AG04449 (cell line): ENCODE results near the gene SDF4.

ENCODE experiments used
- CTCF ChIA-PET: fragments of 350-600 bp; formaldehyde crosslinking; extraction: SDS; loops from one replicate; lab custom pipeline; 2021; ENCODE audit warnings: antibody characterized with exemption; lab: Yijun Ruan, JAX
- POLR2A ChIA-PET: fragments of 400-600, 350-600 bp; formaldehyde crosslinking; extraction: SDS; loops from one replicate; lab custom pipeline; 2020; ENCODE audit warnings: antibody characterized with exemption, inconsistent platforms; lab: Yijun Ruan, JAX
- DNase-seq: peaks from one replicate; pipeline ENCODE4 v3.0.0-alpha.2; 2010; ENCODE audit warnings: low read depth, low spot score
- H3K4me3 ChIP-seq: 2 replicates; pipeline ENCODE4 v1.5.1; 2011; ENCODE audit warnings: low read depth, mild to moderate bottlenecking, control low read depth, low read length
- TF ChIP-seq, protein P1 (sequence below): IDR thresholded peaks from one replicate; pipeline ENCODE4 v1.5.1; 2011; ENCODE audit warnings: mild to moderate bottlenecking, moderate library complexity, low read length, control low read depth, inconsistent platforms; ENCODE audit not compliant: insufficient read depth; ENCODE audit errors: missing control alignments

The SDF4 gene

DNA sequence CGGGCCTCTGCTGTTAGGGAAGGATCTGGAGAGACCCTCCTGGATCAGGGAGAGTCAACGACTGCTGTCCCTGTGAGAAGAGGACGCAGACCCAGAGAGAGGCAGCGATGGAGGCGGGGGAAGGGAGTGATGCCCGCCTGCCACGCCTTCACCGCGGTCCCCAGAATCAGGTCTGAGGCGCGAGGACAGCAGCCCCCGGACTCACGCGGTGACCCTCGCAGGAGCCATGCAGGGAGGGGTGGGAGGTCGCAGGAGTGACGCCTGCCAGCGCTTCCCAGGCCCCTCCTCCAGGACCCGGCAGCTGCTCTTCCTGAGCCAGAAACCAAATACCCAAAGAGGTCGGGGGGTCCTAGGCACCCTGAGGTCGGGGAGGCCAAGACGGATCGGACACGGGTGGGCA lies 11.6 kb downstream of the SDF4 start:
- DNase-seq = no peak
- ChIA-PET CTCF (interaction anchor here (1.7 kb wide), 1 partner anchor 11 kb away, joined by 4 read pairs; no protein-coding TSS in a partner anchor), POLR2A (no interaction called here)
- H3K4me3 ChIP-seq = no peak overlapping the region
- TF ChIP-seq, protein P1, sequence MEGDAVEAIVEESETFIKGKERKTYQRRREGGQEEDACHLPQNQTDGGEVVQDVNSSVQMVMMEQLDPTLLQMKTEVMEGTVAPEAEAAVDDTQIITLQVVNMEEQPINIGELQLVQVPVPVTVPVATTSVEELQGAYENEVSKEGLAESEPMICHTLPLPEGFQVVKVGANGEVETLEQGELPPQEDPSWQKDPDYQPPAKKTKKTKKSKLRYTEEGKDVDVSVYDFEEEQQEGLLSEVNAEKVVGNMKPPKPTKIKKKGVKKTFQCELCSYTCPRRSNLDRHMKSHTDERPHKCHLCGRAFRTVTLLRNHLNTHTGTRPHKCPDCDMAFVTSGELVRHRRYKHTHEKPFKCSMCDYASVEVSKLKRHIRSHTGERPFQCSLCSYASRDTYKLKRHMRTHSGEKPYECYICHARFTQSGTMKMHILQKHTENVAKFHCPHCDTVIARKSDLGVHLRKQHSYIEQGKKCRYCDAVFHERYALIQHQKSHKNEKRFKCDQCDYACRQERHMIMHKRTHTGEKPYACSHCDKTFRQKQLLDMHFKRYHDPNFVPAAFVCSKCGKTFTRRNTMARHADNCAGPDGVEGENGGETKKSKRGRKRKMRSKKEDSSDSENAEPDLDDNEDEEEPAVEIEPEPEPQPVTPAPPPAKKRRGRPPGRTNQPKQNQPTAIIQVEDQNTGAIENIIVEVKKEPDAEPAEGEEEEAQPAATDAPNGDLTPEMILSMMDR = no peak

DNA sequence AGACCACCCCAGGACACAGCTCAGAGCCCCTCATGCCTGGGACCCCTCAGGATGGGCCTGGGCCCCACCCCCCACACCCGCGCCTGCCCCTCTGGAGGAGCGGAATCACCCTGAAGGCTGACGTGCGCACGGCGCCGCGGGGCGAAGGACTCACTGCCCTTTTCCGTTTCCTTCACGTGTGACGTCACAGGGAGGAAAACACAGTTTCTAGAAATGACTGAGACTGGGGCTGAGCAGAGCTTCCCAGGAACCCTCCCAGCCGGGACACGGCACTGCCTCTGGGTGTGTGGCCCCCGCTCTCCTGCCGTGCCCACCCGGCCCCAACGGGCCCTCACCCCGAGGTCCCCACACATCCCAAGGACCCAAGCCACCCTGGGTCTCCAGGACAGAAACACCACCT lies 12.5 kb downstream of the SDF4 start:
- CTCF ChIA-PET = no interaction called here
- TF ChIP-seq, protein P1 = no peak
- POLR2A ChIA-PET = no interaction called here
- H3K4me3 ChIP-seq = no peak overlapping the region
- no peak for DNase-seq

DNA sequence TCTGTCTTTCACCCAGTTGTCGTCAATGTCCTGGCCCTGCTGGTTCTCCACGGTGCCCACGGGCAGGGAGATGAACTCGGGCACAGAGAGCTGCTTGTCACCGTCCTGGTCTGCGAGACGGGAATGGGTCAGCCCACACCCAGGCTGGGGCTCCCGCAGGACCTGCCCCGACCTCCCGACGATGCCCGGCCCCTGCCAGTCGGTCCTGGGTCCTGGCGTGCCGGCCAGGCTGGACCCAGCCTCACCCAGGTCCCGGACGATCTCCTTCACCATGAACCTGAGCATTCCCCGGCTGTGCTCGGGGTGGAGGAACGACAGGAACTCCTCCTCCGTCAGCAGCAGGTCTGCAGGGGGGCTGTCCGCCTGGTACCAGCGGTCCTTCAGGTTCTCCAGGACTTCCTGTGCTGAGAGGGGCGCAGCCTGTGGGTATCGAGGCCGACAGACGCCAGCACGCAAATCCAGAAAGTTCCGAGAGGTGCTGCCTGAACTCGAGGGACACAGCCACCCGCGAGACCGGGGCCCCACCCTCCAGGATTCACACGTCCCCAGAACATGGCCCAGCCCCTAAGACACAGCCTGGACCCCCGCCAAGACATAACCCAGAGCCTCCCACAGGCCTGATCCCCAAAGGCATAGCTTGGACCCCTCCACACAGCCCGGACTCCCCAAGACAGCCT lies 13.1 kb downstream of the SDF4 start:
- CTCF ChIA-PET = no interaction called here
- POLR2A ChIA-PET = no interaction called here
- DNase-seq = no peak
- TF ChIP-seq, protein P1 = no peak
- no peak overlapping the region for H3K4me3 ChIP-seq

DNA sequence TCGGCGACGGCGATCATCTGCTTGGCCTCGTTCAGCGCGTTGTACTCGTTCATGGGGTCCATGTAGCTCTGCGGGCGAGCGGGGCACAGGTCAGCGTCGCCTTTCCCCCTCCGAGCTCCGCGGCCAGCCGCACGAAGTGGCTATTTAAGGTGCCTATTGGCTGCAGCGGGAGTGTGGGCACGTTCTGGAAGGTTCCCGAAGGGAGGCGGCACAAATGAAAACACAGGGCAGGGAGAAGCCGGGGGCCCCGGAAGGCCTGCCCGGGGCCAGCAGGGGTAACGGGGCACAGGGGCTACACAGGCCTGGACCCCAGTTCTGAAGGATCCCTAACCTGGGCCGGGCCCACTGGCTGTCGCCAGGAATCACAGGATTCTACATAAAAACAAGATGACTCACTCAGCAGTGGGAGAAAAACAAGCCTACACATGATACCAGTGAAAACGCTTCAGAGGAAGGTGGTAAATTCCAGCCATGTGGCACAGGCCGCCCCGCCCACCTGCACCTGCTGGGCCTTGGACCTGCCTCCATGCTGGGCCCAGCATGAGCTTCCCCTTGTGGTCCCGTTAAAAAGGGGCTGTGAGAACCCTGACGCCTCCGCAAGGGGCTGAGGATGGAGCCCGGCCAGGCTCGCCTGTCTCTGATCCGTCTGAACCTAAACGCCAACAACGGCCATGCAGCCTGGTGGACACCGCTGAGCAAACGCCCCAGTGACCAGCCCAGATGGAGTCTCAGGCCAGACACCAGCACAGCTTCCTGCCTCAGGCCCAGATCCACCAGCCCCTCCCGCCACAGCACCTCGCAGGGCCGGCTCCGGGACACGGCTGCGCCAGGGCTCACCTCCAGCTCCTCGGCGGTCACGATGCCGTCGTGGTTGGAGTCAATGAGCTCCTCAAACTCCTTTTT lies 13.9 kb downstream of the SDF4 start:
- DNase-seq = no peak
- CTCF ChIA-PET = interaction anchor here (0.9 kb wide), 1 partner anchor 13 kb away, joined by 3 read pairs; no protein-coding TSS in a partner anchor
- POLR2A ChIA-PET = no interaction called here
- H3K4me3 ChIP-seq = no peak overlapping the region
- TF ChIP-seq, protein P1 = no peak

DNA sequence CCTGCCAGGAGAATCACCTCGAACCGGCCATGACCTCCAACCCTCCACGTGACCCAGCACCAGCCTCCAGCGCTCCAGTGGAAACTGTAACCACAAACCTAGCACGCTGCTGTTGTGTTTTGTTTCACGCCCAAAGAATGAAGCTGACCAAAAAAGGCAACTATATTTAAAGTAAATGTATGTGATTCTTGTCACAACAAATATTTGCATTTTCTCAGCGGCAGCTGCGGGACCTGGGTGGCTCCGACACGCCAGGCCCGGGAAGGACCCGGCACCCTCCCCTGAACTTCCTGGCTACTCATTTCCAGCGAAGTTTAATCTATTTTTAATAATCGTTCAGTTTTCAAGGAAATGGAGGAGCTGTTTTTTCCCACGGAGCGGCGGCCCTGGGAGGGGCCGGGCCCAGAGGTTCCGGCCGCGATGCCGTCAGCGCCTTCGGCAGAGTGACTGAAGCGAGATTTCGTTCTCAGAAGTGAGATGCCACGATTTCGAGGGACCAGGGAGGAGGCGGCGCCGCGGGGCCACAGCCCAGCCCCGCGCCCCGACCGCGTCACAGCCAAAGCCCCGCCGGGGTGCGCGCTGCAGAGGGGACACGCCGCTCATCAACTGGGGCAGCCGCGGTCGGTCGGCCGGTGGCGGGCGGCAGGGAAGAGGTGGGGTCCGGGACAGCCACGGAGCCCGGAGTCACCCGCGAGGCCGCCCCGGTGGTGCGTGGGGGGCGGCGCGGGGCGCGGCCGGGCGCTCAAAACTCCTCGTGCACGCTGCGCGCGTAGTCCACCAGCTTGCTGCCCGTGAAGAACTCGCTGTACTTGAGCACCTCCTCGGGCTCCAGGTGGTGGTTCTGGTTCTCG lies 14.8 kb downstream of the SDF4 start:
- ChIA-PET CTCF (interaction anchor here (0.6 to 0.9 kb wide), 2 partner anchors 14 to 95 kb away, joined by 3 read pairs; no protein-coding TSS in a partner anchor), POLR2A (no interaction called here)
- TF ChIP-seq, protein P1 = no peak
- no peak for DNase-seq
- H3K4me3 ChIP-seq = no peak overlapping the region
